NOMO-1 treated with dmso at 0.1 percent for 144 hours (cell line): ENCODE data around the gene ZCCHC3.
"Not testable (repeated sequence)": the region's sequence is repeated elsewhere in the genome, so short reads cannot be mapped to it uniquely, and the experiment has no call there.

Source experiments
- DNase-seq: peaks from one replicate; lab custom pipeline; 2025; ENCODE audit not compliant: unreplicated experiment; lab: John Stamatoyannopoulos, UW

The ZCCHC3 gene

DNA sequence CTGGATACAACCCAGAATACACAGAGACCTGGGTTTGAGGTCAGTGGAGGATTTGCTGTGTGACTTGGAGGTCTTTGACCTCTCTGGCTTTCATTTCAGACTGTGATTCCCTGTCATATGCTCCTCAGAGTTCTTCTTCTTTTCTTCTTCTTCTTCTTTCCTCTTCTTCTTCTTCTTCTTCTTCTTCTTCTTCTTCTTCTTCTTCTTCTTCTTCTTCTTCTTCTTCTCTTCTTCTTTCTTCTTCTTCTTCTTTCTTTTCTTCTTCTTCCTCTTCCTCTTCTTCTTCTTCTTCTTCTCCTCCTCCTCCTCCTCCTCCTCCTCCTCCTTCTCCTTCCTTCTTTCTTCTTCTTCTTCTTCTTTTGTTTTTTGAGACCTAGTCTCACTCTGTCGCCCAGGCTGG, 38.7 kb downstream of the ZCCHC3 start:
- not testable (repeated sequence) for DNase-seq

GRCh38 chr20:341682-342081, 44.3 kb downstream of the ZCCHC3 start:
- DNase-seq, result no peak

DNA sequence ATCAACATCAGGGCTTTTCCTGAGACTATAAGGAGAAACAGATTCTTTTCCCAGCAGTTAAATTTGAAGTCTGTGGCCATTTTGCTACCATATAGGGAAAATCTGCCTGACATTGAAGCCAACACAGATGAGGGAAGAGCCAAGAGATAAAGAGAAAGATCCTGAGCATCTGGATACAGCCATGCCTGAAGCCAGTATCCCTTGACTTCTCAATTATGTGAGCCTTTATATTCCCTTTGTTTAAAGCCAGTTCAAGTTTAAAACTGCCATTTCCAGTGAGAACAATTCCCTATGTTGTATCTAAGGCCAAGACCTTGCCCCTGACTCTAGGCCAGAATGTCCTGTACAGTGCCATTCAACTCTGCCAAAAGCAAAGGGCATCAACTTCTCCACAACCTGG, 45.7 kb downstream of the ZCCHC3 start:
- DNase-seq, result no peak

DNA sequence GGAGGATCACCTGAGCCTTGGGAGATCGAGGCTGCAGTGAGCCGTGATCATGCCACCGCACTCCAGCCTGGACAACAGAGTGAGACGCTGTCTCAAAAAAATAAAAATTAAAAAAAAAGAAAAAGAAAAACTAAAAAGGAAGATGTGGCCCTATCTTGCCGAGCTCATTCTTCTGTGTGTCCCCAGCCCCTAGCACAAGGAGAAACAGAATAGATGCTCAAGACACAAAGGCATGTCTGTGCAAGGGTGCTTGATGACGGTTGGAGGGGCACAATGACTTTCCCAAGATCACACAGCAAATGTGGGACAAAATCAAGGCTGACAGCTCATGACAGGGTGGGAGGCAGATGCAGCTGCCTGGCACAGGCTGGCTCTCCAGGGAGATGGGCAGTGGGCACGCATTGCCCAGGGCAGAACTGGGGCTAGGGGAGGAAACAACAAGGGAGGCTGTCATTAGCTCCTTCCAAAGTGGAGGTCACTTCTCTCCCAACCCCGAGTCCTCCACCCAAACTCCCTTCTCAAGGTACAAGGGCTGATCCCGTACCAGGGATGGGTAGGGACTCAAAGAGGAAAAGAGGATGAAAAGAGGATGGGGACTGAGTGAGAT, 48.8 kb downstream of the ZCCHC3 start:
- DNase-seq, result no peak

DNA sequence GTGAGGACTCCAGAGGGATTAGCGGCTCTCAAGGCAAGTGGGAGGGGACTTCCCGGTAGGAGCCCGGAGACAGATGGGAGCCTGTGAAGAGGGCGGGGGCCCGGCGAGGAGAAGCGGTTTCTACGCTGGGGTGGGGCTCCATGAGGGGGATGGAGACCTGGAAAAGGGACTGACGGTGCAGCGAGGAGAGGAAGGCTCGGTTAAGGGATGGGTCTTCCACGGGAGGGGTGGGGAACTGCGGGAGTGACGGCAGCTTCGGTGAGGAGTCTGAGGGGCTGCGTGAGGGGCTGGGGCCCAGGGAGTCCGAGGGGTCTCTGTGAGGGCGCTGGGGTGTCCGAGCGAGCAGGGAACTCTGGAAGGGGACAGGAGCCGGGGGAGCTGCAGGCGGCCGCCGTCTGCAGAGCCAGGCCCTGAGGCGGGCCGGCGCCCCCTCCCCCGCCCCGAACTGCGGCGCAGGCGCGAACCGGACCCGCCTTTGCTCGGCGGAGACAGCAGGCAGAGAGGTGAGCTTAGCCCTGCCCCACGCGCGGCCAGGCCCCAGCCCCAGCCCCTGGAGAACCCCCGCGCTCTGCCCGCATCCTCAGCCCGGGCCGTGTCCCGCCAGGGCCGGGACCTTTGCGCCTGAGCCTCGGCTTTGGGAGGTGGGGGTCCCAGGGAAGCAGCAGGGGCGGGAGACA, 49.4 kb downstream of the ZCCHC3 start, which contains the start of gene NRSN2:
NRSN2 (plus strand) TSS at position 472 of the 677 bp plus-strand sequence. CDS start 2,533 bp downstream, outside the sequence.
- DNase-seq, result no peak

GRCh38 chr20:347317-347639, 49.9 kb downstream of the ZCCHC3 start:
- no peak for DNase-seq

- DNase-seq, result peak; percentile 84
Measured at GRCh38 chr20:347640-348484, 50.5 kb downstream of the ZCCHC3 start.

DNA sequence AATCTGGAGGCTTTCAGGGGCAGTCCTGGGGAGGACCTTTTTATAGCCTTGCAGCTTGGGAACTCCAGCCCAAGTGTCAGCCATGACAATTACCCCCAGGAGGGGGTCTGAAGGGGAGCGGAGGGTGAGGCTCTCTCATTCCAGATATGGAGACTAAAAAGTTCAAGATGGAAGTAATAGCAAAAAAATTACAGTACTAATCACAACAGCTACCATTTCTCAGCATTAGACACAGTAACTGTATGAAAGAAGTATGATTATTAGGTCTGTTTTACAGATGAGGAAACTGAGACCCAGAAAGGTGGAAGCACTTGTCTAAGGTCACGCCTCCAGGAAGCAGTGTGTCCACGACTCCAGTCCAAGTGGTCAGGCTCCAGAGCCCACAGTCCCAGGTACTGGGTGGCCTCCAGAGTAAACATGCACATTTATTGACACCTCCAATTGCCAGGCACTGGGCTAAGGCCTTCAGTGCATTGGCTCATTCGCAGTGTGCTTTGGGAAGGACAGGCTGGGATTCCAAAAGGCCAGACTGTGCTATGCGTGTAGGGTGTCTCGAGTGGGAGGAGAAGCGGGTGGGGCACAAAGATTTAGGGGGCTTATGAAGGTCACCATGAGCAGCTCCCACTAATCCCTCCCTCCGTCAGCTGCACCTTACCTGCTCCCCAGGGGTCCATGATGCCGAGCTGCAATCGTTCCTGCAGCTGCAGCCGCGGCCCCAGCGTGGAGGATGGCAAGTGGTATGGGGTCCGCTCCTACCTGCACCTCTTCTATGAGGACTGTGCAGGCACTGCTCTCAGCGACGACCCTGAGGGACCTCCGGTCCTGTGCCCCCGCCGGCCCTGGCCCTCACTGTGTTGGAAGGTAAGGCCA, 51.8 kb downstream of the ZCCHC3 start:
- no peak for DNase-seq
